Measurements from ENCODE around the gene PPP1R37. TPM values are rescaled to one million over a fixed set of nuclear protein-coding genes. Genes with fewer than 3 reads are reported as not detected.
A peak's percentile ranks its signal among the peaks of the same experiment; 100 is the strongest.

PPP1R37 gene
- total RNA-seq, 4 donors from 2014 or later = 34.9 to 59.7 (median 42.9) TPM

DNA sequence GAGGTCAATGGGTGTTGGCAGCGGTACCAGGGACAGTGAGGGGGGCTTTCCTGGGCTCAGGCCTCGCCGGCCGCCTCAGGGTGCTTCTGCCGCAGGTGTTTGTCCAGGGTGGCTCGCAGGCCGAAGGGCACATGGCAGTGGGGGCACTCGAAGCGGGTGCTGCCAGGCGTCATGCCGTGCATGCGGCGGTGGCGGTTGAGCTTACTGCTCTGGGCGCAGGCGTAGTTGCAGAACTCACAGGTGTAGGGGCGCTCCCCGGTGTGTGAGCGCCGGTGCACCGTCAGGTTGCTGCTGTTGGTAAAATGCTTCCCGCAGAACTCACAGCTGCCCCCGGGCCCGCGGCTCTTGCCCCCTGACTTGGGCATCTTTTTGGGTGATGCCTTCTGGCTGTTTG, 21.4 kb upstream of the PPP1R37 start:
- H3K36me3 ChIP-seq = peaks cover 40 to 47% of the 10 kb centered on the region in 2 donors

GRCh38 chr19:45071969-45072790, 20.8 kb upstream of the PPP1R37 start:
- Histone ChIP-seq H3K4me3 (replicated peaks in 1 of 3) (no peak overlapping the region), H3K4me1 (peaks cover 5 to 18% of the 10 kb centered on the region in 2 donors), H3K9me3 (no peaks in the 10 kb centered on the region), H3K27me3 (no peaks in the 10 kb centered on the region), H3K27ac (no peak overlapping the region), H3K36me3 (peaks cover 36 to 40% of the 10 kb centered on the region in 2 donors)
- TF ChIP-seq CTCF (IDR thresholded peaks at IDR 0.05) (no peak), POLR2A (IDR thresholded peaks at IDR 0.05) (no peak)
- intact Hi-C loops (cut with DNase I) = no loop called here
- 77 to 95% methylated on average over 10 of the region's 34 CpGs for WGBS, 2 donors
- DNase-seq = no peak

More for the DNA sequence above, 21.4 kb upstream of the PPP1R37 start:
- H3K4me3 ChIP-seq (replicated peaks in 1 of 3) = no peak overlapping the region
- DNase-seq = no peak
- 89 to 95% methylated on average over 15 to 25 of the region's 25 CpGs for WGBS, 2 donors
- intact Hi-C loops (cut with DNase I) = no loop called here
- no peak overlapping the region for H3K27ac ChIP-seq
- no peaks in the 10 kb centered on the region for H3K27me3 ChIP-seq
- TF ChIP-seq CTCF (IDR thresholded peaks at IDR 0.05) (no peak), POLR2A (IDR thresholded peaks at IDR 0.05) (no peak)
- H3K9me3 ChIP-seq = no peaks in the 10 kb centered on the region
- H3K4me1 ChIP-seq = peaks cover 2 to 14% of the 10 kb centered on the region in 2 donors

GRCh38 chr19:45074744-45075300, 18.2 kb upstream of the PPP1R37 start:
- Histone ChIP-seq H3K9me3 (no peaks in the 10 kb centered on the region), H3K27me3 (no peaks in the 10 kb centered on the region), H3K4me3 (replicated peaks in 1 of 3) (peak overlapping the region in 1 of 3 donors; percentile 48), H3K4me1 (peaks cover 9 to 25% of the 10 kb centered on the region in 2 donors), H3K36me3 (peaks cover 14 to 17% of the 10 kb centered on the region in 2 donors), H3K27ac (peak overlapping the region in 2 of 3 donors; percentile 24 to 44)
- DNase-seq = no peak
- TF ChIP-seq POLR2A (IDR thresholded peaks at IDR 0.05) (no peak), CTCF (IDR thresholded peaks at IDR 0.05) (no peak)
- intact Hi-C loops (cut with DNase I) = no loop called here
- WGBS, 2 donors = 46 to 85% methylated on average over 5 to 11 of the region's 11 CpGs

DNA sequence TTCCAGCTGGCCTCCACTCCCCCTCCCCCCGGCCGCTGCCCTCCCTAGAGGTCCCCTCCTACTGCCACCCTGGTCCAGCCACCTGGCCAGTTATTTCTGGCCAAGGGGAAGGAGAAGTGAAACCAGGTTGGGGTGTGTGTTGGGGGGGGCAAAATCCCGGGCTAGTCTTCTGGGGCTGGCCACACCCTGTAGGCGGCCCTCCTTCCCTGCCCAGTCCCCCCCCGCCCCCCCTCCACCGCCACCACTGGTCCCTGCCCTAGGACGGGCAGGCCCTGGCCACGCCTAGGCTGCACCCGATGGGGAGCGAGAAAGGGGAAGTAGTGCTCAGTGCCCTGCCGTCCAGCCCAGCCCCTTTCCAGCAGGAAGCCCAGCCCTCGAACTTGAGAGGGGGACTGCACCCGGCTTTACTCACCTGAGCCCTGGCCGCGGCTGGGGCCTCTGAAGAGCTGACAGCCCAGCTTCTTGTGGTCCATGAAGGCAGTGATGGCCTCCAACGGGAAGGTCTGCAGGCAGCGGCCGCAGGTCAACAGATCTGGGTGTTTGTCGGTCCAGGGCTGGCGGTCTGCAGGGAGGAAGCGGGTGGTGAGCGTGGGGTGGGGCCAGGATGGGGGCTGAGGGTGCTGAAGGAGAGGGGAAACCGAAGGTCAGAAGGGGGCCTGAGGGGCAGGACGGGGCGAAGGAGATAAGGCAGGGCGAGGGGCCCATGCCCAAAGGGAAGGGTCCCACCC, 17.5 kb upstream of the PPP1R37 start:
- 7 to 14% methylated on average over 18 of the region's 26 CpGs for WGBS, 2 donors
- H3K36me3 ChIP-seq = peaks cover 7 to 10% of the 10 kb centered on the region in 2 donors
- DNase-seq = peak; percentile 79 to 81
- no peak for TF ChIP-seq POLR2A (IDR thresholded peaks at IDR 0.05)
- no peak for TF ChIP-seq CTCF (IDR thresholded peaks at IDR 0.05)
- intact Hi-C loops (cut with DNase I) = no loop called here
- peak overlapping the region in 2 of 3 donors; percentile 44 to 56 for H3K27ac ChIP-seq
- H3K27me3 ChIP-seq = no peaks in the 10 kb centered on the region
- no peaks in the 10 kb centered on the region for H3K9me3 ChIP-seq
- peak overlapping the region in 1 of 3 donors; percentile 48 for H3K4me3 ChIP-seq (replicated peaks in 1 of 3)
- peaks cover 12 to 31% of the 10 kb centered on the region in 2 donors for H3K4me1 ChIP-seq

All from thyroid gland (tissue), 4 donors.